Measurements from ENCODE around the gene SPRR4. TPM values are rescaled to one million over a fixed set of nuclear protein-coding genes. Genes with fewer than 3 reads are reported as not detected.

SPRR4 gene
- total and polyA plus RNA-seq, 10 of the 15 experiments (the other 5 are each of a cell fraction or from before 2014, with no cell fraction given) = not detected

Small RNA genes within 50 kb of the gene (small RNA-seq; reads per million reads assigned to genes)
- gene RF00322 (not detected), gene SPRR1A (not detected)

Other genes starting within 250 kb of the SPRR4 start
Only the 7 nearest of the 23 such genes appear.
- gene IVL, start 62.1 kb upstream of the SPRR4 start, total RNA-seq (2014; rRNA removed) = 19.5 and 20.5 TPM in 2 replicates
- 10.7 and 11.4 TPM in 2 replicates for gene IVL, start 62.1 kb upstream of the SPRR4 start, total RNA-seq (2014; rRNA removed; fragmentation: Illumina TruSeq; extraction: Trizol)
- 12.1 and 12.2 TPM in 2 replicates for gene IVL, start 62.1 kb upstream of the SPRR4 start, total RNA-seq (2021)
- gene IVL, start 62.1 kb upstream of the SPRR4 start, polyA plus RNA-seq (2011; rRNA removed) = 1.6 and 2.1 TPM in 2 replicates
- 8.4 and 14.8 TPM in 2 replicates for gene IVL, start 62.1 kb upstream of the SPRR4 start, polyA plus RNA-seq (2014; fragmentation: Illumina TruSeq; extraction: Trizol)
- gene IVL, start 62.1 kb upstream of the SPRR4 start, polyA plus RNA-seq (2014; fragmentation: Nextera tagmentation; extraction: Ambion mirVana) = 1 to 10 TPM; 1.4 to 2.9 TPM
- gene IVL, start 62.1 kb upstream of the SPRR4 start, polyA plus RNA-seq (2014; rRNA removed) = 20.3 and 22.2 TPM in 2 replicates
- 10 to 100 TPM; 17.0 to 17.6 TPM for gene IVL, start 62.1 kb upstream of the SPRR4 start, polyA plus RNA-seq (2016; fragmentation: Nextera tagmentation; extraction: Ambion mirVana)
- not detected in 2 replicates for gene SPRR5, start 23.4 kb upstream of the SPRR4 start, total RNA-seq (2014; rRNA removed)
- gene SPRR5, start 23.4 kb upstream of the SPRR4 start, total RNA-seq (2014; rRNA removed; fragmentation: Illumina TruSeq; extraction: Trizol) = not detected in 2 replicates
- not detected in 2 replicates for gene SPRR5, start 23.4 kb upstream of the SPRR4 start, total RNA-seq (2021)
- not detected in 2 replicates for gene SPRR5, start 23.4 kb upstream of the SPRR4 start, polyA plus RNA-seq (2011; rRNA removed)
- not detected in 2 replicates for gene SPRR5, start 23.4 kb upstream of the SPRR4 start, polyA plus RNA-seq (2014; fragmentation: Illumina TruSeq; extraction: Trizol)
- not detected for gene SPRR5, start 23.4 kb upstream of the SPRR4 start, polyA plus RNA-seq (2014; fragmentation: Nextera tagmentation; extraction: Ambion mirVana)
- gene SPRR5, start 23.4 kb upstream of the SPRR4 start, polyA plus RNA-seq (2014; rRNA removed) = not detected in 2 replicates
- not detected for gene SPRR5, start 23.4 kb upstream of the SPRR4 start, polyA plus RNA-seq (2016; fragmentation: Nextera tagmentation; extraction: Ambion mirVana)
- gene SPRR1A, start 13.4 kb downstream of the SPRR4 start, total RNA-seq (2014; rRNA removed) = not detected in 2 replicates
- not detected in 2 replicates for gene SPRR1A, start 13.4 kb downstream of the SPRR4 start, total RNA-seq (2014; rRNA removed; fragmentation: Illumina TruSeq; extraction: Trizol)
- gene SPRR1A, start 13.4 kb downstream of the SPRR4 start, total RNA-seq (2021) = not detected in 2 replicates
- gene SPRR1A, start 13.4 kb downstream of the SPRR4 start, polyA plus RNA-seq (2011; rRNA removed) = not detected in 2 replicates
- gene SPRR1A, start 13.4 kb downstream of the SPRR4 start, polyA plus RNA-seq (2014; fragmentation: Illumina TruSeq; extraction: Trizol) = not detected in 2 replicates
- not detected for gene SPRR1A, start 13.4 kb downstream of the SPRR4 start, polyA plus RNA-seq (2014; fragmentation: Nextera tagmentation; extraction: Ambion mirVana)
- gene SPRR1A, start 13.4 kb downstream of the SPRR4 start, polyA plus RNA-seq (2014; rRNA removed) = not detected in 2 replicates
- gene SPRR1A, start 13.4 kb downstream of the SPRR4 start, polyA plus RNA-seq (2016; fragmentation: Nextera tagmentation; extraction: Ambion mirVana) = not detected
- not detected in 2 replicates for gene SPRR3, start 31.1 kb downstream of the SPRR4 start, total RNA-seq (2014; rRNA removed)
- gene SPRR3, start 31.1 kb downstream of the SPRR4 start, total RNA-seq (2014; rRNA removed; fragmentation: Illumina TruSeq; extraction: Trizol) = not detected in 2 replicates
- gene SPRR3, start 31.1 kb downstream of the SPRR4 start, total RNA-seq (2021) = not detected in 2 replicates
- gene SPRR3, start 31.1 kb downstream of the SPRR4 start, polyA plus RNA-seq (2011; rRNA removed) = not detected in 2 replicates
- not detected in 2 replicates for gene SPRR3, start 31.1 kb downstream of the SPRR4 start, polyA plus RNA-seq (2014; fragmentation: Illumina TruSeq; extraction: Trizol)
- gene SPRR3, start 31.1 kb downstream of the SPRR4 start, polyA plus RNA-seq (2014; fragmentation: Nextera tagmentation; extraction: Ambion mirVana) = not detected
- not detected in 2 replicates for gene SPRR3, start 31.1 kb downstream of the SPRR4 start, polyA plus RNA-seq (2014; rRNA removed)
- gene SPRR3, start 31.1 kb downstream of the SPRR4 start, polyA plus RNA-seq (2016; fragmentation: Nextera tagmentation; extraction: Ambion mirVana) = not detected
- gene SPRR1B, start 60.6 kb downstream of the SPRR4 start, total RNA-seq (2014; rRNA removed) = not detected in 2 replicates
- not detected in 2 replicates for gene SPRR1B, start 60.6 kb downstream of the SPRR4 start, total RNA-seq (2014; rRNA removed; fragmentation: Illumina TruSeq; extraction: Trizol)
- gene SPRR1B, start 60.6 kb downstream of the SPRR4 start, total RNA-seq (2021) = not detected in 2 replicates
- not detected in 2 replicates for gene SPRR1B, start 60.6 kb downstream of the SPRR4 start, polyA plus RNA-seq (2011; rRNA removed)
- not detected in 2 replicates for gene SPRR1B, start 60.6 kb downstream of the SPRR4 start, polyA plus RNA-seq (2014; fragmentation: Illumina TruSeq; extraction: Trizol)
- gene SPRR1B, start 60.6 kb downstream of the SPRR4 start, polyA plus RNA-seq (2014; fragmentation: Nextera tagmentation; extraction: Ambion mirVana) = not detected
- not detected in 2 replicates for gene SPRR1B, start 60.6 kb downstream of the SPRR4 start, polyA plus RNA-seq (2014; rRNA removed)
- gene SPRR1B, start 60.6 kb downstream of the SPRR4 start, polyA plus RNA-seq (2016; fragmentation: Nextera tagmentation; extraction: Ambion mirVana) = not detected
- gene SPRR2D, start 70.5 kb downstream of the SPRR4 start, total RNA-seq (2014; rRNA removed) = not detected in 2 replicates
- gene SPRR2D, start 70.5 kb downstream of the SPRR4 start, total RNA-seq (2014; rRNA removed; fragmentation: Illumina TruSeq; extraction: Trizol) = not detected in 2 replicates
- gene SPRR2D, start 70.5 kb downstream of the SPRR4 start, total RNA-seq (2021) = not detected in 2 replicates
- not detected in 2 replicates for gene SPRR2D, start 70.5 kb downstream of the SPRR4 start, polyA plus RNA-seq (2011; rRNA removed)
- gene SPRR2D, start 70.5 kb downstream of the SPRR4 start, polyA plus RNA-seq (2014; fragmentation: Illumina TruSeq; extraction: Trizol) = not detected in 2 replicates
- gene SPRR2D, start 70.5 kb downstream of the SPRR4 start, polyA plus RNA-seq (2014; fragmentation: Nextera tagmentation; extraction: Ambion mirVana) = not detected
- gene SPRR2D, start 70.5 kb downstream of the SPRR4 start, polyA plus RNA-seq (2014; rRNA removed) = not detected in 2 replicates
- gene SPRR2D, start 70.5 kb downstream of the SPRR4 start, polyA plus RNA-seq (2016; fragmentation: Nextera tagmentation; extraction: Ambion mirVana) = under 1 TPM in 1 of 2 experiments, not detected in 1; 0.44 TPM
- gene SPRR2A, start 86.9 kb downstream of the SPRR4 start, total RNA-seq (2014; rRNA removed) = not detected in 2 replicates
- not detected in 2 replicates for gene SPRR2A, start 86.9 kb downstream of the SPRR4 start, total RNA-seq (2014; rRNA removed; fragmentation: Illumina TruSeq; extraction: Trizol)
- not detected in 2 replicates for gene SPRR2A, start 86.9 kb downstream of the SPRR4 start, total RNA-seq (2021)
- gene SPRR2A, start 86.9 kb downstream of the SPRR4 start, polyA plus RNA-seq (2011; rRNA removed) = not detected in 2 replicates
- gene SPRR2A, start 86.9 kb downstream of the SPRR4 start, polyA plus RNA-seq (2014; fragmentation: Illumina TruSeq; extraction: Trizol) = not detected in 2 replicates
- not detected for gene SPRR2A, start 86.9 kb downstream of the SPRR4 start, polyA plus RNA-seq (2014; fragmentation: Nextera tagmentation; extraction: Ambion mirVana)
- not detected in 2 replicates for gene SPRR2A, start 86.9 kb downstream of the SPRR4 start, polyA plus RNA-seq (2014; rRNA removed)
- gene SPRR2A, start 86.9 kb downstream of the SPRR4 start, polyA plus RNA-seq (2016; fragmentation: Nextera tagmentation; extraction: Ambion mirVana) = not detected

All from GM12878 (cell line).